Stomach (tissue), 9 donors: Measurements from ENCODE around the gene NLK. TPM values are rescaled to one million over a fixed set of nuclear protein-coding genes. Genes with fewer than 3 reads are reported as not detected.
A peak's percentile ranks its signal among the peaks of the same experiment; 100 is the strongest.

Experiments
- DNase-seq, 2 donors: peaks; one replicate each; pipeline versions ENCODE4 v3.0.0 to v3.0.0-alpha.2; 2013 to 2019
- H3K27ac ChIP-seq, 5 donors: fragments of 200-600 bp in 4 of 5; sonication (generic) in 4 of 5; one replicate each; pipeline ENCODE4 v1.5.1; 2013 to 2019; ENCODE audit warnings: mild to moderate bottlenecking in 1 of 5, moderate library complexity in 1 of 5
- H3K27me3 ChIP-seq, 3 donors: fragments of 200-600 bp; sonication (generic); one replicate each; pipeline ENCODE4 v1.5.1; 2017 to 2019; ENCODE audit warnings: mixed run types in 1 of 3
- H3K36me3 ChIP-seq, 4 donors: fragments of 200-600 bp; sonication (generic); 1 replicate in 3 of 4; 2 replicates in 1 of 4; pipeline ENCODE4 v1.5.1; 2016 to 2019
- H3K4me1 ChIP-seq, 4 donors: fragments of 200-600 bp; sonication (generic); one replicate each; pipeline ENCODE4 v1.5.1; 2016 to 2019
- H3K4me3 ChIP-seq, 4 donors: fragments of 200-600 bp; sonication (generic) in 3 of 4; one replicate each; pipeline ENCODE4 v1.5.1; 2016 to 2019; ENCODE audit warnings: mild to moderate bottlenecking in 1 of 4
- H3K9me3 ChIP-seq, 4 donors: fragments of 200-600 bp; sonication (generic); one replicate each; pipeline ENCODE4 v1.5.1; 2016 to 2019
- EP300 ChIP-seq: sonication (generic); formaldehyde crosslinking; IDR thresholded peaks from one replicate; pipeline ENCODE4 v1.6.1; 2017; ENCODE audit warnings: antibody characterized with exemption
- POLR2A ChIP-seq, 4 donors: fragments of 450-650 bp; IDR thresholded peaks; one replicate each; pipeline ENCODE4 v1.6.1; 2016; ENCODE audit warnings: antibody characterized with exemption in 4 of 4, control low read depth in 2 of 4, mild to moderate bottlenecking in 1 of 4, moderate library complexity in 1 of 4
- POLR2AphosphoS5 ChIP-seq, 3 donors: sonication (generic); formaldehyde crosslinking; IDR thresholded peaks; one replicate each; pipeline ENCODE4 v1.6.1; 2016; ENCODE audit warnings: antibody characterized with exemption in 3 of 3
- WGBS, 5 donors: extraction: QIAGEN DNeasy Blood & Tissue Kit in 3 of 5; methylation state at CpG; one replicate each; pipeline versions ENCODE4 v1.1.5 to v1.1.7; 2013 to 2018; 5-methylcytosine and 5-hydroxymethylcytosine counted together
- intact Hi-C: fragments of 100-400 bp; cut with DNase I; formaldehyde crosslinking; loops from one replicate; pipeline ENCODE4 v1.15.1; 2023; ENCODE audit warnings: low total_unique reads
- polyA plus RNA-seq, 3 donors: library from polyadenylated mRNA; stranded (reverse); fragments of 200-250 nt; gene quantifications; one replicate each; pipeline ENCODE4 v1.2.3, GENCODE V29; 2013
- total RNA-seq, 5 donors: library from RNA; depleted of rRNA; stranded (reverse); fragments of >200 nt; gene quantifications; one replicate each; pipeline versions ENCODE4 v1.1.0 to v1.2.3, GENCODE V29; 2014 to 2016
- TF ChIP-seq, protein P1 (sequence below), 7 experiments: fragments of 450-650 bp in 4 of 7; fragments of 200-600 bp in 3 of 7; sonication (generic) in 3 of 7; IDR thresholded peaks; one replicate each; pipeline ENCODE4 v1.5.1; 2016 to 2019; ENCODE audit warnings: antibody characterized with exemption in 7 of 7, control low read depth in 2 of 7, mild to moderate bottlenecking in 1 of 7
- donor health status: healthy with polysubstance abuse.
- donor health status: Bipolar disorder and iron deficiency.
- donor health status: healthy.

Gene NLK
- total and polyA plus RNA-seq, 8 donors, result 4.3 to 169 (median 14.7) TPM

DNA sequence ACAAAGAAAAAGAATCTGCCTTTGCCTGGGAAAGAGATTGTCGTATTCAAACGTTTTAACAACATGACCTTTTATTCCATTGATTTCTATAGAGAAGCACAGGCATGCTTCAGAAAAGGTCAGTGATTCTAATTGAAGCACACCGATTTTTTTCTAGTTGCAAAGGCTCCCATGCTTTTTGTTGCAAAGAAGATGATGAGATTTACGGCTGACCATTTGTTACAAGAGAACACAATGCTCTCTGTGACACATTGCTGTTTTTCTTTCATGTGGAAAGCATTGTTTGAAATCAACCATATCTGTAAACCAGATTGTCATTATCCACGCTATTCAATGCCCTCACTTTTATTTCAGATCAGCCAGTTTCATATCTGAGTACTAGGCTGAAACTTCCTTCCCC is 99.8 kb downstream of the NLK start:
- no peaks in the 10 kb centered on the region for H3K4me1 ChIP-seq
- peaks cover 0 to 9% (median 6%) of the 10 kb centered on the region in 4 donors for H3K36me3 ChIP-seq
- no peak for DNase-seq
- H3K27me3 ChIP-seq, result no peaks in the 10 kb centered on the region
- no peak overlapping the region for H3K27ac ChIP-seq
- H3K9me3 ChIP-seq, result no peaks in the 10 kb centered on the region
- 72 to 74% (median 73%) methylated on average over 5 of the region's 5 CpGs for WGBS, 5 donors
- intact Hi-C loops, result no loop called here
- TF ChIP-seq, protein P1, sequence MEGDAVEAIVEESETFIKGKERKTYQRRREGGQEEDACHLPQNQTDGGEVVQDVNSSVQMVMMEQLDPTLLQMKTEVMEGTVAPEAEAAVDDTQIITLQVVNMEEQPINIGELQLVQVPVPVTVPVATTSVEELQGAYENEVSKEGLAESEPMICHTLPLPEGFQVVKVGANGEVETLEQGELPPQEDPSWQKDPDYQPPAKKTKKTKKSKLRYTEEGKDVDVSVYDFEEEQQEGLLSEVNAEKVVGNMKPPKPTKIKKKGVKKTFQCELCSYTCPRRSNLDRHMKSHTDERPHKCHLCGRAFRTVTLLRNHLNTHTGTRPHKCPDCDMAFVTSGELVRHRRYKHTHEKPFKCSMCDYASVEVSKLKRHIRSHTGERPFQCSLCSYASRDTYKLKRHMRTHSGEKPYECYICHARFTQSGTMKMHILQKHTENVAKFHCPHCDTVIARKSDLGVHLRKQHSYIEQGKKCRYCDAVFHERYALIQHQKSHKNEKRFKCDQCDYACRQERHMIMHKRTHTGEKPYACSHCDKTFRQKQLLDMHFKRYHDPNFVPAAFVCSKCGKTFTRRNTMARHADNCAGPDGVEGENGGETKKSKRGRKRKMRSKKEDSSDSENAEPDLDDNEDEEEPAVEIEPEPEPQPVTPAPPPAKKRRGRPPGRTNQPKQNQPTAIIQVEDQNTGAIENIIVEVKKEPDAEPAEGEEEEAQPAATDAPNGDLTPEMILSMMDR (IDR thresholded peaks at IDR 0.05), result no peak
- TF ChIP-seq POLR2AphosphoS5 (IDR thresholded peaks at IDR 0.05), result no peak
- TF ChIP-seq EP300, result no peak
- TF ChIP-seq POLR2A (IDR thresholded peaks at IDR 0.05), result no peak
- H3K4me3 ChIP-seq, result no peak overlapping the region

DNA sequence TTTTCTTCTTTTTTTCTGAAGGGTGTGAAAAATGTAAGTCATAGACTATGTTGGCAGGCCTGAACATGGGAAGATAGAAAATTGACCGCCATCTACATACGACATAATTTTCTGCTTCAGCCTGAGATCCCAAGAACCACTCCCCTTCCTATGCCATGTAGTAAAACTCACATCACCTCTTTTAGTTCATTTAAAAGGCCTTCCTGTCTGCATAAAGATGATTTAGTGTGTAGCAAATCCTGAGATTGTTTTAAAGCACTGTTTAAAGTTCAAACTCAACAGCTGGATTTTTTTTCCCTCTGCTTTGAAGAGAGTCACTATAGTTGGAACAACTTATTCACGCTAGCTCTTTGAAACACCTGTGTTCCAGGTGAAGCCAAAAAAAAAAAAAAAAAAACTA is 101.5 kb downstream of the NLK start:
- H3K4me1 ChIP-seq, result no peaks in the 10 kb centered on the region
- no peaks in the 10 kb centered on the region for H3K9me3 ChIP-seq
- no peak for DNase-seq
- peaks cover 0 to 9% (median 6%) of the 10 kb centered on the region in 4 donors for H3K36me3 ChIP-seq
- H3K27me3 ChIP-seq, result no peaks in the 10 kb centered on the region
- no peak overlapping the region for H3K4me3 ChIP-seq
- WGBS, 5 donors, result 88 to 93% (median 89%) methylated on average over 3 of the region's 3 CpGs
- TF ChIP-seq, protein P1 (IDR thresholded peaks at IDR 0.05), result no peak
- TF ChIP-seq EP300, result no peak
- TF ChIP-seq POLR2A (IDR thresholded peaks at IDR 0.05), result no peak
- no peak for TF ChIP-seq POLR2AphosphoS5 (IDR thresholded peaks at IDR 0.05)
- H3K27ac ChIP-seq, result no peak overlapping the region
- intact Hi-C loops, result no loop called here

DNA sequence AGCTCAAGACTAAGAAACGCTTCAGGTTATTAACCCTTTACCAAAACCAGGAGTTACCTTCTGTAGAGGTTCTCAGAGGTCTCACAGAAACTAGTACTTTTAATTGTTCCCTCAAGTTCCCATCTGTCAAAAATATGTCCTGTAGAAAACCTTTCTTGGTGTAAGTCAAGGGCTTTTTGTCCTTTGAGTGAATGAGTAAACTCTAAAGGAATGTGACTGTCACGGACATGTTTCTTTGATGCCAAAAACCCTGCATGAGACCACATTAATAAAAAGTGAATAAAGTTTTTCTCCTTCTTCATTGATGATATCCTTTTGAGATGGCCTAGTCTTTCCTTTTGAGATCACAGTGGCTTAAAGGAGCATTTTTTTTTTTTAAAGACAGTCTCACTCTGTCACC is 102.9 kb downstream of the NLK start:
- Histone ChIP-seq H3K9me3 (no peaks in the 10 kb centered on the region), H3K27me3 (no peaks in the 10 kb centered on the region), H3K4me1 (no peaks in the 10 kb centered on the region), H3K27ac (no peak overlapping the region), H3K36me3 (peaks cover 0 to 9% (median 6%) of the 10 kb centered on the region in 4 donors), H3K4me3 (no peak overlapping the region)
- DNase-seq, result no peak
- TF ChIP-seq POLR2A (IDR thresholded peaks at IDR 0.05) (no peak), POLR2AphosphoS5 (IDR thresholded peaks at IDR 0.05) (no peak), EP300 (no peak)
- TF ChIP-seq, protein P1 (IDR thresholded peaks at IDR 0.05), result no peak
- WGBS, 5 donors, result 65 to 81% (median 74%) methylated on average over 2 of the region's 2 CpGs
- intact Hi-C loops, result no loop called here

DNA sequence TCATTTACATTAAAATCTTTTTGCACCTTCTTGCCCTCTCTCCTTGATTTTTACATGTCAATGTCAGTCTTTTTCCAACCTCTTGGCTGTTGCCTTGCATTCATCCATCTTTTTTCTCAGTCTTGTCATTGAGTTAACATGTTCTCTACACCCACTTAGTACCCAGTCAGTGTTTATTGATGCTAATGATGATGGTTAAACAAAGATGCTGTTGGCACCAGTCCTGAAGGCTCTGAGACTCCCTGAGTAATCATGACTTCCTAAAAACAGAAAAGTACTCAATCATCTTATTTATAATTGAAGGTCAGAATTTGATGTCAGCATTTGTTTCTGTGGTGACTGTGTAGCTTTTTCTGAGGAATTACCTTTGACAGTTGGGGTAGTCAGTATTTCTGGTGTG is 104.5 kb downstream of the NLK start:
- TF ChIP-seq, protein P1 (IDR thresholded peaks at IDR 0.05), result no peak
- no peak for TF ChIP-seq POLR2AphosphoS5 (IDR thresholded peaks at IDR 0.05)
- TF ChIP-seq POLR2A (IDR thresholded peaks at IDR 0.05), result no peak
- no peak for TF ChIP-seq EP300
- H3K4me1 ChIP-seq, result no peaks in the 10 kb centered on the region

More for the DNA sequence above, 104.5 kb downstream of the NLK start:
- intact Hi-C loops, result no loop called here
- Histone ChIP-seq H3K27me3 (no peaks in the 10 kb centered on the region), H3K9me3 (no peaks in the 10 kb centered on the region), H3K4me3 (no peak overlapping the region), H3K36me3 (peaks cover 0 to 4% (median 4%) of the 10 kb centered on the region in 4 donors), H3K27ac (no peak overlapping the region)
- DNase-seq, result peak in 1 of 2 donors; percentile 14
